IPS-15b (cell line): ENCODE data around the gene ATP9B.

Experiments used
- H3K27me3 ChIP-seq: one replicate; pipeline ENCODE4 v1.6.1; 2013; ENCODE audit warnings: low read length; ENCODE audit not compliant: control insufficient read depth, insufficient read depth
- H3K36me3 ChIP-seq: one replicate; pipeline ENCODE4 v1.6.1; 2013; ENCODE audit warnings: low read length; ENCODE audit not compliant: control insufficient read depth, insufficient read depth
- H3K4me1 ChIP-seq: one replicate; pipeline ENCODE4 v1.6.1; 2013; ENCODE audit warnings: mild to moderate bottlenecking, low read length; ENCODE audit not compliant: control insufficient read depth, insufficient read depth
- H3K4me3 ChIP-seq: one replicate; pipeline ENCODE4 v1.5.1; 2013; ENCODE audit warnings: low read depth, low read length
- H3K9ac ChIP-seq: one replicate; pipeline ENCODE4 v1.6.1; 2013; ENCODE audit warnings: low read depth, mild to moderate bottlenecking, low read length
- H3K9me3 ChIP-seq: one replicate; pipeline ENCODE4 v1.6.1; 2013; ENCODE audit warnings: mild to moderate bottlenecking, low read length; ENCODE audit not compliant: control insufficient read depth, insufficient read depth

The ATP9B gene

GRCh38 chr18:79361766-79362522, 292.8 kb downstream of the ATP9B start:
- Histone ChIP-seq H3K4me1 (no peaks in the 10 kb centered on the region), H3K9ac (no peak overlapping the region), H3K4me3 (no peak overlapping the region), H3K27me3 (no peaks in the 10 kb centered on the region), H3K36me3 (peaks cover 6% of the 10 kb centered on the region), H3K9me3 (no peaks in the 10 kb centered on the region)

- Histone ChIP-seq H3K9me3 (no peaks in the 10 kb centered on the region), H3K36me3 (peaks cover 5% of the 10 kb centered on the region), H3K9ac (no peak overlapping the region), H3K4me1 (no peaks in the 10 kb centered on the region), H3K4me3 (no peak overlapping the region), H3K27me3 (no peaks in the 10 kb centered on the region)
These were observed 296.5 kb downstream of the ATP9B start for GRCh38 chr18:79365701-79366100.

GRCh38 chr18:79366177-79367094, 297.2 kb downstream of the ATP9B start:
- H3K4me1 ChIP-seq: no peaks in the 10 kb centered on the region
- H3K9me3 ChIP-seq: no peaks in the 10 kb centered on the region
- H3K4me3 ChIP-seq: no peak overlapping the region
- no peaks in the 10 kb centered on the region for H3K36me3 ChIP-seq
- no peak overlapping the region for H3K9ac ChIP-seq
- H3K27me3 ChIP-seq: no peaks in the 10 kb centered on the region

- no peak overlapping the region for H3K9ac ChIP-seq
- H3K4me1 ChIP-seq: no peaks in the 10 kb centered on the region
- H3K27me3 ChIP-seq: no peaks in the 10 kb centered on the region
- H3K36me3 ChIP-seq: no peaks in the 10 kb centered on the region
- no peaks in the 10 kb centered on the region for H3K9me3 ChIP-seq
- no peak overlapping the region for H3K4me3 ChIP-seq
These were observed 298.3 kb downstream of the ATP9B start for GRCh38 chr18:79367480-79367879.

- Histone ChIP-seq H3K9ac (no peak overlapping the region), H3K9me3 (no peaks in the 10 kb centered on the region), H3K36me3 (no peaks in the 10 kb centered on the region), H3K4me3 (no peak overlapping the region), H3K27me3 (no peaks in the 10 kb centered on the region), H3K4me1 (no peaks in the 10 kb centered on the region)
These were observed 298.8 kb downstream of the ATP9B start for GRCh38 chr18:79367989-79368388.

GRCh38 chr18:79368681-79369080, 299.5 kb downstream of the ATP9B start:
- Histone ChIP-seq H3K27me3 (no peaks in the 10 kb centered on the region), H3K36me3 (no peaks in the 10 kb centered on the region), H3K4me3 (no peak overlapping the region), H3K4me1 (no peaks in the 10 kb centered on the region), H3K9me3 (no peaks in the 10 kb centered on the region), H3K9ac (no peak overlapping the region)

GRCh38 chr18:79371561-79372121, 302.4 kb downstream of the ATP9B start:
- Histone ChIP-seq H3K36me3 (no peaks in the 10 kb centered on the region), H3K9ac (no peak overlapping the region)

GRCh38 chr18:79372461-79372860, 303.3 kb downstream of the ATP9B start:
- Histone ChIP-seq H3K4me3 (no peak overlapping the region), H3K9ac (no peak overlapping the region), H3K4me1 (no peaks in the 10 kb centered on the region), H3K9me3 (no peaks in the 10 kb centered on the region), H3K36me3 (no peaks in the 10 kb centered on the region), H3K27me3 (no peaks in the 10 kb centered on the region)

More at GRCh38 chr18:79371561-79372121, 302.4 kb downstream of the ATP9B start:
- H3K4me1 ChIP-seq: no peaks in the 10 kb centered on the region
- no peaks in the 10 kb centered on the region for H3K9me3 ChIP-seq
- H3K4me3 ChIP-seq: no peak overlapping the region
- no peaks in the 10 kb centered on the region for H3K27me3 ChIP-seq

GRCh38 chr18:79372991-79373390, 303.8 kb downstream of the ATP9B start:
- Histone ChIP-seq H3K36me3 (no peaks in the 10 kb centered on the region), H3K9me3 (no peaks in the 10 kb centered on the region), H3K4me3 (no peak overlapping the region), H3K4me1 (no peaks in the 10 kb centered on the region), H3K27me3 (no peaks in the 10 kb centered on the region), H3K9ac (no peak overlapping the region)

- no peaks in the 10 kb centered on the region for H3K27me3 ChIP-seq
- H3K36me3 ChIP-seq: no peaks in the 10 kb centered on the region
- H3K9ac ChIP-seq: no peak overlapping the region
- H3K9me3 ChIP-seq: no peaks in the 10 kb centered on the region
- H3K4me3 ChIP-seq: no peak overlapping the region
- H3K4me1 ChIP-seq: no peaks in the 10 kb centered on the region
These were observed 304.5 kb downstream of the ATP9B start for GRCh38 chr18:79373736-79374135.

GRCh38 chr18:79374408-79375171, 305.4 kb downstream of the ATP9B start:
- no peak overlapping the region for H3K4me3 ChIP-seq
- H3K9ac ChIP-seq: no peak overlapping the region
- no peaks in the 10 kb centered on the region for H3K4me1 ChIP-seq
- no peaks in the 10 kb centered on the region for H3K27me3 ChIP-seq
- H3K36me3 ChIP-seq: no peaks in the 10 kb centered on the region
- no peaks in the 10 kb centered on the region for H3K9me3 ChIP-seq
